Measurements from ENCODE around the gene PDE6D. TPM values are rescaled to one million over a fixed set of nuclear protein-coding genes. Genes with fewer than 3 reads are reported as not detected.

PDE6D gene
- total and polyA plus RNA-seq, 2 of the 13 experiments (the other 11 are each of a cell fraction or from before 2014, with no cell fraction given), result 14.1 to 23.2 TPM

GRCh38 chr2:231707927-231708772 lies 72.9 kb downstream of the PDE6D start, which contains the start of gene PTMA (continued):
- TF ChIP-seq, protein P1, sequence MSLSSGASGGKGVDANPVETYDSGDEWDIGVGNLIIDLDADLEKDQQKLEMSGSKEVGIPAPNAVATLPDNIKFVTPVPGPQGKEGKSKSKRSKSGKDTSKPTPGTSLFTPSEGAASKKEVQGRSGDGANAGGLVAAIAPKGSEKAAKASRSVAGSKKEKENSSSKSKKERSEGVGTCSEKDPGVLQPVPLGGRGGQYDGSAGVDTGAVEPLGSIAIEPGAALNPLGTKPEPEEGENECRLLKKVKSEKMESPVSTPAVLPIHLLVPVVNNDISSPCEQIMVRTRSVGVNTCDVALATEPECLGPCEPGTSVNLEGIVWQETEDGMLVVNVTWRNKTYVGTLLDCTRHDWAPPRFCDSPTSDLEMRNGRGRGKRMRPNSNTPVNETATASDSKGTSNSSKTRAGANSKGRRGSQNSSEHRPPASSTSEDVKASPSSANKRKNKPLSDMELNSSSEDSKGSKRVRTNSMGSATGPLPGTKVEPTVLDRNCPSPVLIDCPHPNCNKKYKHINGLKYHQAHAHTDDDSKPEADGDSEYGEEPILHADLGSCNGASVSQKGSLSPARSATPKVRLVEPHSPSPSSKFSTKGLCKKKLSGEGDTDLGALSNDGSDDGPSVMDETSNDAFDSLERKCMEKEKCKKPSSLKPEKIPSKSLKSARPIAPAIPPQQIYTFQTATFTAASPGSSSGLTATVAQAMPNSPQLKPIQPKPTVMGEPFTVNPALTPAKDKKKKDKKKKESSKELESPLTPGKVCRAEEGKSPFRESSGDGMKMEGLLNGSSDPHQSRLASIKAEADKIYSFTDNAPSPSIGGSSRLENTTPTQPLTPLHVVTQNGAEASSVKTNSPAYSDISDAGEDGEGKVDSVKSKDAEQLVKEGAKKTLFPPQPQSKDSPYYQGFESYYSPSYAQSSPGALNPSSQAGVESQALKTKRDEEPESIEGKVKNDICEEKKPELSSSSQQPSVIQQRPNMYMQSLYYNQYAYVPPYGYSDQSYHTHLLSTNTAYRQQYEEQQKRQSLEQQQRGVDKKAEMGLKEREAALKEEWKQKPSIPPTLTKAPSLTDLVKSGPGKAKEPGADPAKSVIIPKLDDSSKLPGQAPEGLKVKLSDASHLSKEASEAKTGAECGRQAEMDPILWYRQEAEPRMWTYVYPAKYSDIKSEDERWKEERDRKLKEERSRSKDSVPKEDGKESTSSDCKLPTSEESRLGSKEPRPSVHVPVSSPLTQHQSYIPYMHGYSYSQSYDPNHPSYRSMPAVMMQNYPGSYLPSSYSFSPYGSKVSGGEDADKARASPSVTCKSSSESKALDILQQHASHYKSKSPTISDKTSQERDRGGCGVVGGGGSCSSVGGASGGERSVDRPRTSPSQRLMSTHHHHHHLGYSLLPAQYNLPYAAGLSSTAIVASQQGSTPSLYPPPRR (CRISPR knock-in tag; IDR thresholded peaks at IDR 0.05; ENCODE audit: borderline replicate concordance), result peak; percentile 71
- TF ChIP-seq ZNF136 (CRISPR knock-in tag; IDR thresholded peaks at IDR 0.05; ENCODE audit: low read depth) (no peak), SIX4 (CRISPR knock-in tag; IDR thresholded peaks at IDR 0.05) (no peak), TGIF2 (CRISPR knock-in tag; IDR thresholded peaks at IDR 0.05) (peak; percentile 11; the same call in 1 of the 2 replicates), ZIK1 (CRISPR knock-in tag; IDR thresholded peaks at IDR 0.05; ENCODE audit: borderline replicate concordance, low read depth) (peak; percentile 35), HNRNPL (IDR thresholded peaks at IDR 0.05; ENCODE audit: low read depth, low read length) (no peak; the same call in 1 of the 2 replicates), PTBP1 (IDR thresholded peaks at IDR 0.05; ENCODE audit: low read depth, low read length, poor library complexity, severe bottlenecking) (no peak), ZNF44 (CRISPR knock-in tag; IDR thresholded peaks at IDR 0.05) (no peak), ZNF768 (CRISPR knock-in tag; IDR thresholded peaks at IDR 0.05) (0 out of 2 replicates have a peak, but pooled peaks have one; percentile 30), LRRFIP1 (CRISPR knock-in tag; conservative IDR thresholded peaks at IDR 0.05) (no peak), ZNF567 (CRISPR knock-in tag; IDR thresholded peaks at IDR 0.05; ENCODE audit: borderline replicate concordance) (no peak), NPAS2 (CRISPR knock-in tag; IDR thresholded peaks at IDR 0.05; ENCODE audit: borderline replicate concordance) (no peak), ZNF10 (CRISPR knock-in tag; IDR thresholded peaks at IDR 0.05; ENCODE audit: borderline replicate concordance, low read depth) (no peak), ZNF20 (CRISPR knock-in tag; IDR thresholded peaks at IDR 0.05) (no peak; the same call in 1 of the 2 replicates), MAF1 (CRISPR knock-in tag; IDR thresholded peaks at IDR 0.05; ENCODE audit: borderline replicate concordance) (0 out of 2 replicates have a peak, but pooled peaks have one; percentile 79), STAG1 (CRISPR knock-in tag; IDR thresholded peaks at IDR 0.05) (no peak), GLI4 (CRISPR knock-in tag; IDR thresholded peaks at IDR 0.05; ENCODE audit: borderline replicate concordance) (no peak; the same call in 1 of the 2 replicates), KDM1A (CRISPR knock-in tag; IDR thresholded peaks at IDR 0.05) (no peak), ZNF782 (CRISPR knock-in tag; IDR thresholded peaks at IDR 0.05; ENCODE audit: borderline replicate concordance) (peak; percentile 36; the same call in 1 of the 2 replicates), KAT2B (IDR thresholded peaks at IDR 0.05; ENCODE audit: borderline replicate concordance, low read depth, low read length) (no peak)
- TF ChIP-seq, protein P2, sequence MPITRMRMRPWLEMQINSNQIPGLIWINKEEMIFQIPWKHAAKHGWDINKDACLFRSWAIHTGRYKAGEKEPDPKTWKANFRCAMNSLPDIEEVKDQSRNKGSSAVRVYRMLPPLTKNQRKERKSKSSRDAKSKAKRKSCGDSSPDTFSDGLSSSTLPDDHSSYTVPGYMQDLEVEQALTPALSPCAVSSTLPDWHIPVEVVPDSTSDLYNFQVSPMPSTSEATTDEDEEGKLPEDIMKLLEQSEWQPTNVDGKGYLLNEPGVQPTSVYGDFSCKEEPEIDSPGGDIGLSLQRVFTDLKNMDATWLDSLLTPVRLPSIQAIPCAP (CRISPR knock-in tag; IDR thresholded peaks at IDR 0.05; ENCODE audit: low read depth), result no peak
